Measurements from ENCODE around the gene CCDC88C.
"Not testable (repeated sequence)": the region's sequence is repeated elsewhere in the genome, so short reads cannot be mapped to it uniquely, and the experiment has no call there.

CCDC88C gene

DNA sequence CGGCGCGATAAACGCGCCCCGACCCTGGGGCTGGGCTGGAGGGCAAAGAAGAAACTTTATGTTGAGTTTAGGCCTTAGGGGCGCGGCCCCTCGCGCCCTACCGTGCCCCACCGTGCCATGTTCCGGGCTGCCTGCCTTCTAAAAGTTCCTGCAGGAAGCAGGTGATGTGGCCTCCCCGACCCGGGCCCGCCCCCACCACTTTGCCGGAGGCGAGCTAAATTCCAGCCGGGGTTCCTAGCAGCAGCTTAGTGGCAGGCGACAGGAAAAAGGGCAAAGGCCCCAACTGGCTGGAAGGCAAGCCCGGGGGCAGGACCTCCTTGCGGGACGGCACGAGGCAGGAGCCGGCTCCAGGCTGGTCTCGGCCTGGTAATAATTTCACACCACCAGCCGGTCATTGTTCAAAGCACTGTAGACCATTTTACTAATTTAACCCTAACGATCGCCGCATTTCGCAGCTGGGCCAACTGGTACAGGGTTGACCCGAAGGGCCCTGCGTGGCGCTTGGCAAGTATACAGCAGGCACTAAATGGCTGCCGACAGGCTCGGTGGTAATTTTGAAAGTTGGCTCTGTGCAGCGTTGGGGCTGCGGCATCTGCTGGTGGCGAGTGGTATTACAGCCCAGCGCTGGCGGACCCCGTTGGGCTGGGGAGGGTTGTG, 895 bp upstream of the CCDC88C start:
- DNase-seq (ENCODE audit: low read depth, low spot score): no peak

DNA sequence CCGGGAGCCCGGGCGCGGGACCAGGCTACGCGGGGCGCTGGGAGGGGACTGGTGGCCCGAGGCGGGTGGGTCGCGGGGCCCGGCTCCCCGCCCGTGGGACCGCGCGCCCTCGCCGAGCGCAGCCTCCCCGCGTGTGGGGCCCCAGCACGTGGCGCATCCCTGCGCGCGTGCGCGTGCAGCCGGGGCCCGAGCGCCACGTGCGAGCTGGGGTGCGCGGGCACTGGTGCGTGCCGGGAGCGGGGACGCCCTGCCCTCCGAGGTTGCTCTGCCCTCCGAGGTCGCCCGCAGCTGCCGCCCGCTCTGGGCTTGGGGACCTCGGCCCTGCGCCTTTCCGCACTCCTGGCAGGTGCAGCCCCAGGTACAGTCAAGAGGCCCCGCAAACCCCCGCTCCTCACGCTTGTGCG, 365 bp upstream of the CCDC88C start:
- DNase-seq (ENCODE audit: low read depth, low spot score): no peak

DNA sequence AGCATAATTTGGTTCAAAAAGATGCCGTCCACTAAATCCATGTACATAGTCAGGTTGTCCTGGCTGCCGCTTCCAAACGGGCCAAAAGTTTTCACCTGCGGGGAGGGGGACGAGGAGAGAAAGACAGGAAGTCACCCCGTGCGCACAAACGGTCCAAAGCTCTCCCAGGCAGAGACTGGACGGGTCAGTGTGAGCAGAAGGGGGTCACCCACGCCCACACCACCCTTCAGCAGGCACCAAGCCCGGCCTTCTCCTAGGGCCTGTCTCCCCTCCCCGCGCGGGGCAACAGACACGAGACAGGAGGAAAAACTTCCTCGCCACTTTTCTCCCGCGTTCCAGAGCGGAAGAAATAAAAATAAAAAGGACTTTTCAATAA, 888 bp downstream of the CCDC88C start:
- no peak for DNase-seq (ENCODE audit: low read depth, low spot score)

DNA sequence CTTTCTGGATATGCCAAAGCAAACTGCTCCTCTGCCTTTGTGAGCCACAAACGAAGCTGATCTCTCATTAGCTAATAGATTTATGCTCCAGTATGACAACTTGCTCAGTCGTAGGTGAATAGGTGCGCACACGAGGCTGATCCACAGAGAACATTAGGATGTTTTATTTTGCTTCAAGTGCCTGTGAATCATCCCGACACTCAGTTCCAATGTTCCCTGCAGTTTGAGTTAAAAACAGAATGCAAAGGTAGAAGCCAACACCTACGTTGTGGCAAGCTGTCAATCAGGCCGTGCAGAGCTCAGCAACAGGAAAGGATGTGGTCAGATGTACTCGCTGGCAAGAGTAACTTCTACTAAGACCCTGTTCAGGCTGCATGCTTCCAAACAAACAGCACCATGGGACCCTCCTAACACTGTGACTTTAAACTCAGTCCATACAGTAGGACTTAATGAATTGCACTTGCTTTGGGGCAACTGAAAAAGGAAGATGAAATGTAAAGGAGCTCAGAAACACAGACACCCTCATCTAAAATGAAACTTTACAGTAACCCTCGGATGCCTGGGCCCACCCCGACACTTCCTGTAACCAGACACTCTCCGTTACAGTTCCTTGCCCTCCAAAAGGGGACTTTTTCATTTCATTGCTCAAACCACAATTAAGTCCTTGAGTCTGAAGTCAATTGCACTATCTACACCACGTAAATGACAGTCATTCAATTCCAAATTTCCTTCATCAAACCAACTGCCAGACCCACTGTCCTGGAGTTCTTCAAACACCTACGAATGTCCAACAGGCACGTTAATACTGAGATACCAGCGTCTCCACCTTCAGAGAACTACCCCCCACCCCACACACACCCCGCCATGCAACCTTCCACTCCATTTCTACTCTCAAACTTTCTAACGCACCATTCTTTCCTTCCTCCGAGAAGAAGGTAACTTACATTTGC, 1.6 kb downstream of the CCDC88C start:
- DNase-seq (ENCODE audit: low read depth, low spot score): no peak

DNA sequence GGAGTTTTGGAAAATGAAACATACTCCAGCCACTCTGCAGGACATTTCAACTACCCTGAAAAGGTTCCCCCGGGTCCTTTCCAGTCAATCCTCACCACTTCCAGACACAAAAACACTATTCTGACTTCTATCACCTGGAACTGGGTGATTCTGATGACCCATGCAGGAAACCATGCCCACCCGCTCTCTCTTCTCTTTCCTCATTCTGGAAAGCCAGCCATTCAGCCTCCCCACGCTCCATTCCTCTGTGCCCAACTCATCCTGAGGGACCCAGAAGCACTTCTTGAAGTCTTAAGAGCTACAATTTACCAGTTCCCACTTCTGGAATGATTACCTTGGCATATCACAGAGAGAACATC, 3.2 kb downstream of the CCDC88C start:
- no peak for DNase-seq (ENCODE audit: low read depth, low spot score)

DNA sequence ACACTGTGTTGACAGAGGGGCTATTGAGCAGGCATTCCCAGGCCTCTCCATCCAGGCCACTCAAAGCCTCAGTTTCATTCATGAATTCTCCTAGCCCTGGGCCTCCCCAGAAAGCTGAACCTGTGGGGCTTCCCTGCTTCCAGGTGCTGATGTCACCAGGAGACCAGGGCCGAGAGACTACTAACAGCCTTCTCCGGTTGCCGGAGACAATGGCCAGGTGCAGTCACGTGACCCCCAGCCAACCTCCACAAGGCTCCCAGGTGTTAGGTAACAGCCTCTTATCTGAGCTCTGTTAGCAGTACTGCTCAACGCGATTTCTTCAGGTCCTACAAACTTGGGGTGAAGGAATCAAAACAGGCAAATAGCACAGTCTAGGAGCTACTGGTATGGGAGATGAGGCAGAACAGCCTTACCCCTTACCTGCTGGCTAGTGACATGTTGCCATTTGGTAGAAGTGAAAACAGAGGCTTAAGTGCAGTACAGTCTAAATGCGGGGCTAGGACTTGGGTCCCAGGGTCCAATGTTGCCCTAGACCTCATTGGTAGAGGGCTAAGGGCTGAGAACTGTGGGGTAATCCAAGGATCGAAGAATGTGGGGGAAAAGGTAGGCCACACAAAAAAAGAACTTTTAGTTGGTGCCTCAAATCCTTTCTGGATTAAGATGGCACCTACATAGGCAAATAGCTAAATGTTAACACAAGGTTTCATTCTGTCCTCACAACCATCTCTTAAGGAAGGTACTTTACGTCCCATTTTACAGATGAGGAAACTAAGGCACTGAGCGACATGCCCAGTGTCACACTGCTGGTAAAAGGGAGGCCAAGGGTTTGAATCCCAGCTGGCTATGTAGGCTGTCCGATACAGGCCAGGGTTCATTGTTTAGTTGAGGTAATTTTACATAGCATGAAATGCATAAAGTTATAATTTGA, 3.8 kb downstream of the CCDC88C start:
- no peak for DNase-seq (ENCODE audit: low read depth, low spot score)

DNA sequence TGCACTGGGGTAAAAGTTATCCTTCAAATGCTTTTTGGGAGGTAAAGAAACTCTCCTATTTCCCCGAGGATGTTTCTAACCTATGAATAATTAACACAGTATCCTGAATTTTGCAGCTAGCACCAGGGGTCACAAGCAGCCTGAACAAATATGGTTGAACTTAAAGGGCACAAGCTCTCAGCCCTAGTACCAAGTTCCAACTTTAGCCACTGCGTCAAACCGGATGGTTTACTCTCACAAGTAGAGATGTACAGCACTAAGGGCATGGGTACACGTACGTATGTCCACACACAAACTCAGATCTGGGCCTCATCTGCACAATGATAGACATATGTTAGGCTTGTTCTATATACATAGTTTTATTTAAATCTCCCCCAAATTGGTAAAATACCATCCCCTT, 4.7 kb downstream of the CCDC88C start:
- no peak for DNase-seq (ENCODE audit: low read depth, low spot score)

DNA sequence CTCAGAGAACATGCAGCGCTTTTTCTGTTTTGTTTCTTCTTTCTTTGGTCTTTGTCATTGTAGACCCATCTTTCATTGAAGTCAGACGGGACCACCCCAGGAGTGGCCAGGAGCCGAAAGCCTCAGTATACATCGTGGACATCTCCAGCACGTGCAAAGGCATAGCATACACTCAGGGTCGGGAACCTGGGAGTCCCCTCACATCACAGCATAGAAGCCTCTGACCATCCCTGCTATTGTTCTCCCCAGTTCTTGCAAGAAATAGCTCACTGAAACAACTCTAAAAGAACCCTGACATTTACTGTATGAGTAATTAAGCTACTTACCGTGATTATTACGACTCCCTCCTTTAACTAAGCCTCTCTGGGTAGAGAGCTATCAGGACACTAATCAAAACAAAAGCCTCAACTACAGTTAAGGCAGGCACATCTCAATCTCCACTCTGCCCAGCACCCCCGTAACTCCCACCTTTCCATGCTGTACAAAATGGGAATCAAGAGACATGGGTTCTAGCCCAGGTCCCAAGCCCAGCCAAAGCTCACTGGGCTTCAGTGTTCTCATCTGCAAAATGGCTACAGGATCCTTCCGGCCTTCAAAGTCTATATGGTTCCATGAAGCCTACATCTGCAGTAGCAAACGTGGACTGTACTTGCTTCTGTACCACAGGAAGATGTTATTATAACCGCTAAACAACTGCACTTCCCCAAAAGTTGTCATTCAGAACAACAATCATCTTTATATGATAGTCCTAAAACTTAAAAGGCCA, 6.7 kb downstream of the CCDC88C start:
- DNase-seq (ENCODE audit: low read depth, low spot score): no peak

DNA sequence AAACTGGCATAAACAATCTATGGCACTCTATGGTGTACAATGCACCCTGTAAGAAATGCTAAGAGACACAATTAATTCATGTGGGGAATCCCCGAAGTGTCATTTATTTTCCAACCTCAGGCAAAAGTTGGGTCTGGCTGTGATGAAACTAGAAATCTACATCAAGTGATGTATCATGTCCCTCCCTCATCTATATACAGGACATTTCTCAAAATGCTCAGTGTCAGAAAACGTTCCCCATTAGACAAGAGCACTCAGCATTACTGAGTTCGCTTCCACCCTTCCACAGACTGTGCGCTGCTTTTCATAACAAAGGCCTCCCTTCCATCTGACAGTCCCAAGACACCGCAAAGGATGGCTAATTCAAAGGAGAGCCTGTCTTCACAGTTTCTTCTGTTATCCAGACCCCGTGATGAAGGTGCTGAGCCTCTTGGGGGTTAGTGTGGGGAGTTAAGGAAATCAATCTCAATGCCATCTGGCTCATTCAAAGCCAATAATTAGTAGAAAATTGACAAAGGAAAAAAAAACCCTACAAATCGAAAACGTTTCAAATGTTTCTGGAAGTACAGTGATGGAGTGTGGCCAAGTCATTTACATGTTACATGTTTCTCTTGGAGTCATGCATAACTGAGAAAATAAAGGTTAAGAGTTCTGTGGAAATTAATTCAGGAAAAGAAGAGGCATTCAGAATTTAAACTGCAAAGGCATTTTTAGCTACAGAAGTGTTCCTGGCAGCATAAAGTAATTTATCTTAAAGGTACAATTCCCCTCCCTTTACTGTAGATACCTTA, 7.5 kb downstream of the CCDC88C start:
- no peak for DNase-seq (ENCODE audit: low read depth, low spot score)

DNA sequence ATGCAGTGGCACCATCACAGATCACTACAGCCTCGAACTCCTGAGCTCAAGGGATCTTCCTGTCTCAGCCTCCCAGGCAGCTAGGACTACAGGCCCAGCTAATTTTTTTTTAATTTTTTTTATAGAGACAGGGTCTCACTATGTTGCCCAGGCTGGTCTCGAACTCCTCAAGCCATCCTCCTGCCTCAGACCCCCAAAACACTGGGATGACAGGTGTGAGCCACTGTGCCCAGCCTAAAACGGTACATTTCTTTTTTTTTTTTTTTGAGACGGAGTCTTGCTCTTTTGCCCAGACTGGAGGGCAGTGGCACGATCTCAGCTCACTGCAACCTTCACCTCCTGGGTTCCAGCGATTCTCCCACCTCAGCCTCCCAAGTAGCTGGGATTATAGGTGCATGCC, 8.4 kb downstream of the CCDC88C start:
- not testable (repeated sequence) for DNase-seq (ENCODE audit: low read depth, low spot score)

DNA sequence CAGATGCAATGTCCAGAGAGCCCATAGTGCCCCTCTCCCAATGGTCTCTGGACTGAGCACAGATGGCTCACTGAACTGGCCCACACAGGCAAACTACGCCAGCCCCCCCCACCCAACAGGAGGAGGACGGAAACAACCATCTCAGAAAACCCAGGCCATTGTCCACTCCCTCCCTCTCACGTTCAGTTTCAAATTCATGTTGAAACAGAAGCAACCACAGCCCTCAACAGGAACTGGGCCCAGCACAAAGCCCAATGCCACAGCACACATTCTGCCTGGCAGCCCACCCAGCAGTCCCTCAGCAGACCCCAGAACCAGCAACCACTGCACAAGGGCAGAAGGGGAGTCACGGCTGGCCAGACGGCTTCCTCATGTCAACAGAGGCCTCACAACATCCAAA, 10.6 kb downstream of the CCDC88C start:
- no peak for DNase-seq (ENCODE audit: low read depth, low spot score)

DNA sequence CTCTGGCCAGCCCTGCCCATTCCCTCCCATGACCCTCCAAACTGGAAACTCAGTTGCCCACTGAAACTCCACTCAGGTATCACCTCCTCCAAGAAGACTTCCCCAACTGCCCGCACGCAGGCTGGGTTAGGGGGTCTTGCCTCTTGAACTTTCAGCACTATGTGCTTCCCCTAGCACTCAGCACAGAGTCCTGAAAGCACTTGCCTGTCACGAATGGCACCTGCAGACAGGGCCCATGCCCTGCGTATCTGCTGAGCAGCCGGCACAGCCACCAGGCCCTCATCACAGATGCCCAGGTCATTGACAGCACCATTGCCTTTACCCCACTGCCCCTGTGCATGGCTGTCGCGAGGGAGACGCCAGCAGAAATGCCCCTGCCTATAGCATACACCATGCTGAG, 11.2 kb downstream of the CCDC88C start:
- DNase-seq (ENCODE audit: low read depth, low spot score): no peak

DNA sequence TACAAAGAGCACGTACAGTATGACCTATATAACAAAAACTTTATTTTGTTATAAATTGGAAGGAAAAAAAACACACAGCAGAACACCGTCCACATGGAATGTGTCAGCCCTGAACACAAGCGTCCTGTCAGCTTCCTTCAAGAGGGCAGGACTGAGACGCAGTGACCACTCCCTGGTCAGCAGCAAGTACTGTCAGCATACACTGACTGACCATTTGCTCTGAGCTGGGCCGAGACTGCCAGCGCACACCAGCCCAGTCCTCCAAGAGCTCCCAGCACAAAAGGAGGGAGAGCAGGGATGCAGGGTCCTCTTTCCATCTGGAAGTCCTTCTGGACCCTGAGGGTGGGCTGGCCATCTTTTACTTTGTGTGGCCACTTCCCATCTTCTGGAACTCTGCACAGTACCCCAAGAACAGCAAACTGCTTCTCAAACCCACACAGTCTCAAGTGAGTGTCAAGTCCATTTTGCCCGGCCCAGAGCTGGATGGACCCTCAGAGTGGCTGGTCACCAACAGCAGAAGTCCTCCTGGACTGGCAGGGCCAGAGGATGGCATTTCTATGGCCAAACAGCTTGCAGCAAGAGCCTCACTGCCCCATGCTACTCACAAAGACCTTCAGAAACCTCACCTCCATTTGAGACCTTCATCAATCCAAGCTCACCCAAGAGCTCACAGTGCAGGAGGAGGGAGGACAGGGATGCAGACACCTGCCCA, 11.7 kb downstream of the CCDC88C start:
- DNase-seq (ENCODE audit: low read depth, low spot score): no peak

DNA sequence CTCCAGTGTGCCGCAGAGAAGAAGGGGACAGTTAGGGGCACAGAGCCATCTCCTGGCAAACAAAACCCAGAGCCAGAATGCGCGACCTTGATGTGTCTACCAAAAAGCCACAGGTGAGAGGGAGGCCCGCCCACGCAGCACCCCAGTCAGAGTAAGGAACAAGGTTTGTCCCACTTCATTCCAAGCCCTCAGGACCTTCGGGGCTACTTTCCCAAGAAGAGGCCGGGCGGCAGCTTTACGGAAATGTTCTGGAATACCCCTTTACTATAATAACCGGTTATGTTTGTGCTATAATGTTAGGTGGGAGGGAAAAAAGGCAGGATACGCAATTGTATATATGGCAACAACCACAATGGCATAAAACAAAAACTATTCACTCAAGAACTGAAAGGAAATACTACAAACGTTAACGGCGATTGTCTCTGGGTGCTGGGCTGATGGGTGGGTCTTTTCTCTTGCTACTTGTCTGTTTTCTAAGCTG, 12.3 kb downstream of the CCDC88C start:
- no peak for DNase-seq (ENCODE audit: low read depth, low spot score)

DNA sequence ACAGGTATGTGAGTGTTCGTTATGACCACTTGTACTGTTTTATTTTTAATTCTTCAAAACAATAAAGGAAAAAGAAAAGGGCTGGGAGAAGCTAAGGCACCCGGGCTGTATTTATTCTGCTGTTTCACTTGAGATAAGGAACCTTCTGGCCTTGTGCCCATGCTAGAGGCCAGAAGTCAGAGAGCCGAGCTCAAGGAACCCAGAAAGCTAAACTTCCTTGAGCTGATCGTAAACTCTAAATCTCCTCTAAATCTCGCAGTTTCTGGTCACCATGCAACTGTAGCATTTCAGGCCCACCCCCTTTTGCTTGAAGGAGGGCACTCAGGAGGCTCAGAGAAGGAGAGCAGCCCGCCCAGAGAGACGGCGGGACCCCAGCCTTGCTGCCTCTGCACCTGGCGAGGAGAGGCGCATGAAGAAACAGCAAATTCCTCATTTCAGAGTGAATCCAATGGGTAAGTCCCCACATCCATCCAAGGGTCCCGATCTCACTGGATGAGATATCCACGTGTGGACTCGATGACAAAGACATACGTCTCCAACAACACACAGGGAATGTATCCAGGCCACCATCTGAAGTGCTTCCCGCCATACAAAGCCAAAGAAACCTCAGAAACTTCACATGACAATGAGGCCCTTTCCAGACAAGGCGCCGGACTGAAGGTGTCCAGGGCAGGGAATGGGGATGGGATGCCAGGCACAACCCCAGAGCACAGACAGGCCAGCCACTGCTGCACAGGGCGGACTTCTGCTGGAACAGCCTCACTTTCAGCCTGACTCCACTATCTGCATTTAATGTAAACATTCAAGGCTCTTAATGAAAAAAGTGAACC, 14.6 kb downstream of the CCDC88C start:
- DNase-seq (ENCODE audit: low read depth, low spot score): no peak

DNA sequence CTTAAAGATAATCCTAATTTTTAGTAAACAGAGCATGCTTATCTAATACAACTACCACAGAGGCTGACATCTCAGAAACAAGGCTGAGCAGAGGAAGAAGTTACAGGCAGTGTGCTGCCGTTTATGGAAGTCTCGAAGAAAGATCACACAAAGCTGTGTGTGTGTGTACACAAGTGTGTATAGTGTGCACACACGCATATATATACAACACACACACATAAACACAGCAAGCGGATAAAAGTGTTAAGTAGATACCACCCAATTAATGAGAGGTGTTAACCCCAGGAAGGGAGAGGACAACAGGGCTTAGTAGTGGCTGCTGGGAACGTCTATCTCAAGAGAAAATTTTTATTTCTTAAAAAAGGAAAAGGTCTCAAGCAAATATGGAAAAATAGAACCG, 15.3 kb downstream of the CCDC88C start:
- DNase-seq (ENCODE audit: low read depth, low spot score): no peak

DNA sequence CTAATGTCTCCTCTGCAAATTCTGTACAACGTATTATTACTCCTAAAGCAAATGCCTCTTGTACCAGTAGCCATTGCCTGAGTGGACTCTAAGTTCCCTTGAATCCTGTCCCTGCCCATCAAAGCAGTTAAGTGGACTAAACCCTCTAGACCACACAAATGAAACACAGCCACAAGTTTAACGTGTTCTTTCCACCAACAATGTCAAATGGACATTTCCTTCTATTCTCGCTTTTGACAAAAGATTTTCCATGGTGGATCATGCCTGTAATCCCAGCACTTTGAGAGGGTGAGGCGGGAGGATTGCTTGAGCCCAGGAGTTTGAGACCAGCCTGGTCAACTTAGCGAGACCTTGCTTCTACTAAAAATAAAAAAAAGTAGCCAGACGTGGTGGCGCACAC, 15.9 kb downstream of the CCDC88C start:
- DNase-seq (ENCODE audit: low read depth, low spot score): no peak

DNA sequence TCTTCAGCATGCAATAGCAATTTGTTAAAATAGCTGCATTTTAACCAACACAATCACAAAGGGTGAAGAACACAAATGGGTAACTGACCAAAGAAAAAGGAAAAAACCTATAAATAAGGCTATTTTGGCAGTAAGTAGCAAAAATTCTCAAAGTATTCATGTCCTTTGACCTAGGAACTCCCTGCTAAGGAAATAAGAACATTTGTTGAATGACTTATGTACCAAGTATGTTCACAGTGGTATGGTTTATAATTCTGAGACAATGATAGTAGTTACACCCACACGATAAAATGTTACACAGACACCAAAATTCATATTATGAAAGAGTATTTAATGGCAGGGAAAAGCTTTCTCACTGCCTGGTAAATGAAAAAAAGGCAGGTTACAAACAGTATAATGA, 16.9 kb downstream of the CCDC88C start:
- no peak for DNase-seq (ENCODE audit: low read depth, low spot score)

Measured in activated CD4-positive, CD25-positive, alpha-beta regulatory T cell treated with anti-CD3 and anti-CD28 coated beads, Interleukin-2, amount 50 U/mL, for 16 hours (primary cell).